Epithelial cell of esophagus (primary cell): Measurements from ENCODE around the gene SERINC2.

ENCODE experiments used
- DNase-seq: peaks from one replicate; pipeline ENCODE4 v3.0.0; 2010; ENCODE audit warnings: low read depth
- H3K4me3 ChIP-seq: 2 replicates; pipeline ENCODE4 v1.5.1; 2011; ENCODE audit warnings: mild to moderate bottlenecking, low read length, control low read depth
- TF ChIP-seq, protein P1 (sequence below): IDR thresholded peaks from 2 replicates; pipeline ENCODE4 v1.5.1; 2011; ENCODE audit warnings: low read depth, mild to moderate bottlenecking, low read length, control low read depth, inconsistent platforms; ENCODE audit not compliant: insufficient read depth; ENCODE audit errors: missing control alignments

Gene SERINC2

DNA sequence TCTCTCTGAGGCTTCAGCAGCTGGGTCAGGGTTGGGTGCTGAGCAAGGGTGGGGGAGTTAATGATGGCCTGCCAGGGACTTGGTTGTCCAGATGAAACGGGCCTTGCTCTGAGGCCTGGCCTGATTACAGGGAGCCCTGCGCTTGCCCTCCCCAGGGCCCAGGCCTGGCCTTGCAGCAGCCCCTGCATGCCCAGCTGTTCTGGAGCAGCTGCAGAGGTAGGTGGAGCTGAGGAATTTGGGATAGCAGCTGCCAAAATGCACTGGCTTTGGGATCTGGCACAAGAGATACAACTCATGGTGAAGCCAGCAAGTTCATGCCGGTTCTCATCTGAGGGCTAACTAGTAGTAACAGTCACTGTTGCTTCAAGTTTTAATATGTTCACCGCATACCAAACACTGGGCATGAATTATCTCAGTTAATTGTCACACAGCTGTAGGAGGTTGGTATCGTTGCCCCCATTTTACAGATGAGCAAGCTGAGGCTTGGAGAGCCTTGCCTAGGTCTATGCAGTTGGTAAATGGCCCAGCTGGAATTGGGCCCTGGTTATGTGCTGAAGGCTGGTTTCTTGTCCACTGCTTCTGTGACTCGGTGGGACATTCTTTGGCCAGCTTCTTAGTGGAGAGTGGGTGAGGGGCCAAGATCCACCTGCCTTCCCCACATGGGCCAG, 7.3 kb upstream of the SERINC2 start:
- no peak for DNase-seq
- TF ChIP-seq, protein P1, sequence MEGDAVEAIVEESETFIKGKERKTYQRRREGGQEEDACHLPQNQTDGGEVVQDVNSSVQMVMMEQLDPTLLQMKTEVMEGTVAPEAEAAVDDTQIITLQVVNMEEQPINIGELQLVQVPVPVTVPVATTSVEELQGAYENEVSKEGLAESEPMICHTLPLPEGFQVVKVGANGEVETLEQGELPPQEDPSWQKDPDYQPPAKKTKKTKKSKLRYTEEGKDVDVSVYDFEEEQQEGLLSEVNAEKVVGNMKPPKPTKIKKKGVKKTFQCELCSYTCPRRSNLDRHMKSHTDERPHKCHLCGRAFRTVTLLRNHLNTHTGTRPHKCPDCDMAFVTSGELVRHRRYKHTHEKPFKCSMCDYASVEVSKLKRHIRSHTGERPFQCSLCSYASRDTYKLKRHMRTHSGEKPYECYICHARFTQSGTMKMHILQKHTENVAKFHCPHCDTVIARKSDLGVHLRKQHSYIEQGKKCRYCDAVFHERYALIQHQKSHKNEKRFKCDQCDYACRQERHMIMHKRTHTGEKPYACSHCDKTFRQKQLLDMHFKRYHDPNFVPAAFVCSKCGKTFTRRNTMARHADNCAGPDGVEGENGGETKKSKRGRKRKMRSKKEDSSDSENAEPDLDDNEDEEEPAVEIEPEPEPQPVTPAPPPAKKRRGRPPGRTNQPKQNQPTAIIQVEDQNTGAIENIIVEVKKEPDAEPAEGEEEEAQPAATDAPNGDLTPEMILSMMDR, result no peak
- H3K4me3 ChIP-seq, result no peak overlapping the region

DNA sequence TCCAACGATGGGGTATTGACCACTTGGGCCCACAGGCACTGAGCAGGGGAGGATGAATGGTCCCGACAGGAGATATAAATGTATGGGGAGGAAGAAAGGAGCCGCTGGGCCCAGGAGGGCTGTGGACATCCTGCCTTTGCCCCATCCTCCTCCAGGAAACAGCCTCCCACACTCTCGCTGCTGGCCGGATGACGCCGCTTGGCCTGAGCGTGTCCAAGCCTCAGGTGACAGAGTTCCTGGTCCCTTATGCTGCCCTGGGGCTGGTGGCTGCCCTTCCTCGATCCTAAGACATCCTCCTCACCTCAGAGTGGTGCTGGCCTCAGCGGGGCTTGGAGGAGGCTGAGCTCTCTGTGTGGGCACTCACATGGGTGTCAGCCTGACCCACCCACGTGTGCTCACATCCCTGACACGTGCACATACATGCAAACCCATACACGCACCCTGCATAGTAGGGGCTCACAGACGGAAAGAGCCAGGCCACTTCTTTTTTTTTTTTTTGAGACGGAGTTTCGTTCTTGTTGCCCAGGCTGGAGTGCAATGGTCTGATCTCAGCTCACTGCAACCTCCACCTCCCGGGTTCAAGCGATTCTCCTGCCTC, 5.9 kb upstream of the SERINC2 start:
- H3K4me3 ChIP-seq, result no peak overlapping the region
- no peak for DNase-seq
- TF ChIP-seq, protein P1, result no peak

DNA sequence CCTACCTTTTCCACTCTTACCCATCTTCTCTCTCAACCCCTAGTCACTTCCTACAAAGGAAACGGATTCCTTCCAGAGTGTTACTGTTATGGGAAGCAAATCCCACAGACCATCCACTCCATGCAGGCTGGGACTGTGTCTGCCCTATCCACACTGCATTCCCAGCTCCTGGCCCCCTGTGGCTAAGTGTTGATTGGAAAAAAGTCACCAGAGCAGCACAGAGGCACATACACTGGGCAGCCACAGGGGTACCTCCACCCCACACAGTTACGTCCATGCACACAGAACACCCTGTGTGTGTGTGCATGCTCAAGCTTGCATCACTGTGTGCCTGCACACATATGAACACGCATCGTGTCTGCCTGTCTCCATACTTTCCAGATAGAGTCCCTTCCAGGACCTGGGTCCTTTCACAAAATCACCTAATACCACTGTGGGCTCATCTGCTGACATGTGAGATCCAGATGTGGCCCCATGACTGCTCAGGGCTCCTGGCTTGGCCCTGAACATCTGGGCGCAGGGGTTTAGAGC, 4.2 kb upstream of the SERINC2 start:
- no peak for DNase-seq
- H3K4me3 ChIP-seq, result no peak overlapping the region
- TF ChIP-seq, protein P1, result no peak

DNA sequence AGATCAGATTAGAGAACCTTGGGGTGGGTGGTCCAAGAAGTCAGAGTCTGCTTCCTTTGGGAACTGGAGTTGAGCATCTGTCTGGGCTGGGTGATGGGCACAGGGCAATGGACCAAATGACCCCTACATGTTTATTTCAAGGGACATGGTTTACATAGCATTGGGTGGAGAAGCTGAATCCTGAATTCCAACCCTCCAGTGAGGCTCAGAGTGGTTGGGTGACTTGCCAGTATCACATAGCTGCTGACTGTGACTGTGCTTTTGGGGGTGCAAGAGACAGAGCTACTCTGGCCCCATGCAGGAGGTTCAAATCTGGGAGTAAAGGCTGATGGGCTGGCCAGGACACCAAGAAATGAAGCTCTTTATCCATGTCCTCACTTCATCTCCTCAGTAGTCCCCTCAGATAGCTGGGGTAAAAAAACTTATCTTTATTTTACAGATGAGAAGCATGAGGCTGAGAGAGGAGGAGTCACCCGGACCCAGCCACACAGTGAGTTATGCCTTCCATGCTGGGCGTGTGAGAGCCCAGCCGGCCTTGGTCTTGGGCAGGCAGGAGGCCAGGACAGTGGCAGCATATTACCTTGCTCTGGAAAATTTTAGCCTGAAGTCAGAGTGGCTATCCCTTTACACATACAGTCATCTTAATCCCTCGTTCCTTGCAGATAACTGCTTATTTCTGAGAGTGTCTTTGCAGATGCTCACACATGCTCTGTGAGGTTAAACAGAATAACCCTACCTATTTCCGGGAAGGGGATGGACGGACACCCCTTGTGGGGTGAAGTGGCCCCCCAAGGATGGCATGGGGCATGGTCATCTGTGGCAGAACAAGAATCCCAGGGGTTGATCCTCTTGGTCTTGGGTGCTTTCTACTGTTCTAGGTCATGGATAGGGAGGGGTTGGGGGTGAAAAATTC, 2.8 kb upstream of the SERINC2 start:
- DNase-seq, result no peak
- no peak overlapping the region for H3K4me3 ChIP-seq
- TF ChIP-seq, protein P1, result no peak

DNA sequence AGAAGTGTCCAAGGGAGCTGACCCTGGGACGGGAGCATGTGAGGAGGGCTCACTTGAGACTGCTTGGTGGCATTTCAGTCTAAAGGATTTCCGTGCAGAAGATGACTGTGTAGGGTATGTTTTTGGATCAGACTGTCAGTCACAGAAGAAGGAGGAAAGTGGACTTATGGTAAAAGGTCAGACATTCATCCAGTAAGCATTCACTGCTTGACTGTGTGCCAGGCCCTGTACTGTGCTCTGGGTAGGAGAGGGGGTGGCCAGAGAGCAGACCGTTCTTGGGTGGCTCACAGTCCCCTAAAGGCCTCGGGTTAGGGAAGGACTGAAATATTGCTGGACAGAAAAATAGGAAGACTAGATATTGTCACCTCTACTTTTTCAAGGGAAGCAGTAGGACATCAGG, 2.1 kb upstream of the SERINC2 start:
- DNase-seq, result no peak
- TF ChIP-seq, protein P1, result no peak
- no peak overlapping the region for H3K4me3 ChIP-seq

DNA sequence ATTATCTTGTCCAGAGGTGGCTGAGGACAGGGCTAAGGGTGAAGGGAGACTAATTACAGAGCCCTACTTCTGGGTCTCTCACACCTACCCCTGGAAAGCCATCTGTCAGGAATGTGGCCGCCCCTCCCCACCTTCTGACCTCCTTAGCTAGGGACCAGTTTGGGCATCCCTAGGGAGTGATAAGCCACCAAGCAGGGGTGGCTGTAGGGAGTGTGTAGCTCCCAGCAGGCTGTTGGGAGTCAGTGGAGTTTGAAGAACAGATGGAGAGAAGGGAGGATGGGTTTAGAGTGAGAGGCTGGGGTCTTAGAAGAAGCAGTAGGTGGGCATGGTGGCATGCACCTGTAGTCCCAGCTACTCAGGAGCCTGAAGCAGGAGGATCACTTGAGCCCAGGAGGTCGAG, 808 bp upstream of the SERINC2 start:
- TF ChIP-seq, protein P1, result no peak
- H3K4me3 ChIP-seq, result no peak overlapping the region
- DNase-seq, result no peak
